Measurements from ENCODE around the gene PRKACB. TPM values are rescaled to one million over a fixed set of nuclear protein-coding genes. Genes with fewer than 3 reads are reported as not detected.

PRKACB gene
- total and polyA plus RNA-seq, 2 of the 8 experiments (the other 6 are each of a cell fraction or from before 2014, with no cell fraction given): 7.8 to 31.0 TPM

GRCh38 chr1:84121360-84121759 lies 22.7 kb upstream of the PRKACB start (continued):
- TF ChIP-seq CHD7 (IDR thresholded peaks at IDR 0.05; ENCODE audit: insufficient replicate concordance, low read length) (no peak), CREB1 (IDR thresholded peaks at IDR 0.05) (no peak), EGR1 (IDR thresholded peaks at IDR 0.05; ENCODE audit: borderline replicate concordance, low read depth, low read length) (no peak), ATF3 (IDR thresholded peaks at IDR 0.05; ENCODE audit: insufficient read depth, low read depth, low read length) (no peak), CBX5 (IDR thresholded peaks at IDR 0.05; ENCODE audit: low read depth, low read length) (no peak), CHD2 (IDR thresholded peaks at IDR 0.05; ENCODE audit: low read length) (no peak)

All from H1 (cell line).